Calu3 (cell line): Measurements from ENCODE around the gene RPA3. TPM values are rescaled to one million over a fixed set of nuclear protein-coding genes. Genes with fewer than 3 reads are reported as not detected.

ENCODE experiments used
- BruUV-seq: library from RNA; stranded (reverse); fragments of 400-500 nt; replicated peaks from 2 replicates; lab custom pipeline; 2021; lab: Mats Ljungman, UMichigan
- CTCF ChIA-PET: fragments of 300-600 bp; sonication (Branson Sonifier 250); formaldehyde crosslinking; loops from one replicate; lab custom pipeline; 2022; ENCODE audit warnings: antibody characterized with exemption; lab: Charles Lee
- DNase-seq: peaks from one replicate; pipeline ENCODE4 v3.0.0; 2022
- H3K27ac Mint-ChIP-seq: one replicate; pipeline ENCODE4 v1.8.0; 2022; ENCODE audit warnings: mixed read lengths; ENCODE audit not compliant: unreplicated experiment
- H3K27me3 Mint-ChIP-seq: one replicate; pipeline ENCODE4 v1.8.0; 2022; ENCODE audit warnings: mixed read lengths; ENCODE audit not compliant: unreplicated experiment
- H3K36me3 Mint-ChIP-seq: one replicate; pipeline ENCODE4 v1.8.0; 2022; ENCODE audit warnings: mild to moderate bottlenecking, moderate library complexity, mixed read lengths; ENCODE audit not compliant: insufficient read depth, unreplicated experiment
- H3K4me1 Mint-ChIP-seq: one replicate; pipeline ENCODE4 v1.8.0; 2022; ENCODE audit warnings: mild to moderate bottlenecking, low read depth, mixed read lengths; ENCODE audit not compliant: unreplicated experiment
- H3K4me3 Mint-ChIP-seq: one replicate; pipeline ENCODE4 v1.8.0; 2022; ENCODE audit warnings: mild to moderate bottlenecking, low read depth, moderate library complexity, mixed read lengths; ENCODE audit not compliant: unreplicated experiment
- H3K9me3 Mint-ChIP-seq: one replicate; pipeline ENCODE4 v1.8.0; 2022; ENCODE audit warnings: low read depth, mixed read lengths; ENCODE audit not compliant: unreplicated experiment
- intact Hi-C: fragments of 100-400 bp; cut with micrococcal nuclease; formaldehyde crosslinking; loops from one replicate; pipeline ENCODE4 v1.10.0; 2022; ENCODE audit not compliant: unreplicated experiment
- total RNA-seq: library from RNA; stranded (reverse); gene quantifications from 2 replicates; pipeline ENCODE4 v1.2.3, GENCODE V29; 2022
- TF ChIP-seq, protein P1 (sequence below): fragments of 200-600 bp; IDR thresholded peaks from one replicate; pipeline ENCODE4 v1.8.0; 2022; ENCODE audit warnings: antibody characterized with exemption; ENCODE audit not compliant: unreplicated experiment

Gene RPA3
- total RNA-seq, 1 experiment from 2014 or later, result 143 TPM

GRCh38 chr7:7719236-7719635 is 829 bp upstream of the RPA3 start:
- H3K36me3 Mint-ChIP-seq, result peaks cover 6% of the 10 kb centered on the region
- no peaks in the 10 kb centered on the region for H3K9me3 Mint-ChIP-seq
- CTCF ChIA-PET, result interaction anchor here (0.7 to 2.2 kb wide), 6 partner anchors 8 to 46 kb away, joined by 3 to 8 read pairs (median 4); no protein-coding TSS in a partner anchor

DNA sequence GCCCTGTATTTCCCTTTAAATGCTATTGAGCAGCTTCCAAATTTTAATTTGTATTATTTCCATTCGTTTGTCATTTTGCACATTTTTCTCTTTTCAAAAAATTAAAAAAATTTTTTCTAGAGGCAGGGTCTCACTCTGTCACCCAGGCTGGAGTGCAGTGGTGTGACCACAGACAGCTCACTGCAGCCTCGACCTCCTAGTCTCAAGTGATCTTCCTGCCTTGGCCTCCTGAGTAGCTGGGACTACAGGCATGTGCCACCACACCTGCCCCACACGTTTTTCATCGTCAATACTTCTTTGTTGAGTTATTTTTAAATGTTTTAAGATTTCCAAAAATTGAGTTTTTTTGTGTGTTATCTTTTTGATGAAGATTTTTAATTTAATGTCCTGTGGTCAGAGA is 4.7 kb downstream of the RPA3 start:
- Mint-ChIP-seq H3K27me3 (no peaks in the 10 kb centered on the region), H3K4me1 (peaks cover 11% of the 10 kb centered on the region), H3K27ac (no peak overlapping the region), H3K4me3 (no peak overlapping the region), H3K9me3 (no peaks in the 10 kb centered on the region), H3K36me3 (no peaks in the 10 kb centered on the region)
- intact Hi-C loops, result no loop called here
- no peak for DNase-seq
- CTCF ChIA-PET, result interaction anchor here (0.7 kb wide), 1 partner anchor 168 kb away, joined by 3 read pairs; no protein-coding TSS in a partner anchor
- BruUV-seq, result no TSS peak
- TF ChIP-seq, protein P1, sequence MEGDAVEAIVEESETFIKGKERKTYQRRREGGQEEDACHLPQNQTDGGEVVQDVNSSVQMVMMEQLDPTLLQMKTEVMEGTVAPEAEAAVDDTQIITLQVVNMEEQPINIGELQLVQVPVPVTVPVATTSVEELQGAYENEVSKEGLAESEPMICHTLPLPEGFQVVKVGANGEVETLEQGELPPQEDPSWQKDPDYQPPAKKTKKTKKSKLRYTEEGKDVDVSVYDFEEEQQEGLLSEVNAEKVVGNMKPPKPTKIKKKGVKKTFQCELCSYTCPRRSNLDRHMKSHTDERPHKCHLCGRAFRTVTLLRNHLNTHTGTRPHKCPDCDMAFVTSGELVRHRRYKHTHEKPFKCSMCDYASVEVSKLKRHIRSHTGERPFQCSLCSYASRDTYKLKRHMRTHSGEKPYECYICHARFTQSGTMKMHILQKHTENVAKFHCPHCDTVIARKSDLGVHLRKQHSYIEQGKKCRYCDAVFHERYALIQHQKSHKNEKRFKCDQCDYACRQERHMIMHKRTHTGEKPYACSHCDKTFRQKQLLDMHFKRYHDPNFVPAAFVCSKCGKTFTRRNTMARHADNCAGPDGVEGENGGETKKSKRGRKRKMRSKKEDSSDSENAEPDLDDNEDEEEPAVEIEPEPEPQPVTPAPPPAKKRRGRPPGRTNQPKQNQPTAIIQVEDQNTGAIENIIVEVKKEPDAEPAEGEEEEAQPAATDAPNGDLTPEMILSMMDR, result no peak

More at GRCh38 chr7:7719236-7719635, 829 bp upstream of the RPA3 start:
- DNase-seq, result peak; percentile 51
- peaks cover 20% of the 10 kb centered on the region for H3K4me1 Mint-ChIP-seq
- H3K27me3 Mint-ChIP-seq, result no peaks in the 10 kb centered on the region
- H3K27ac Mint-ChIP-seq, result peak overlapping the region; percentile 69
- BruUV-seq, result no TSS peak
- intact Hi-C loops, result no loop called here
- no peak overlapping the region for H3K4me3 Mint-ChIP-seq
- TF ChIP-seq, protein P1, result no peak

DNA sequence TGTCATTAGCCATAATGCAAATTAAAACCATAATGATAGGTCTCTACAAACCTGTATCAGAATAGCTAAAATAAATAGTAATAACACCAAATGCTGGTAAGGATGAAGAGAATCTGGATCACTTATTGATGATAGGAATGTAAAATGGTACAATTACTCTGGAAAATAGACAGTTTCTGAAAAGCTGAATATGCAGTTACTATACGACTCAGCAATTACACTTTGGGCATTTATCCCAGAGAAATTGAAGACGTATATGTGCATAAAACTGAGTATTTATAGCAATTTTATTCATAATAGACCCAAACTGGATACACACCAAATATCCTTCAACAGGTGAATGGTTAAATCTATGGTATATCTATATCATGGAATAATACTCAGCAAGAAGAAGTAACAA is 7.9 kb downstream of the RPA3 start:
- no peak for DNase-seq
- CTCF ChIA-PET, result interaction anchor here (0.6 kb wide), 1 partner anchor 14 kb away, joined by 3 read pairs; no protein-coding TSS in a partner anchor
- Mint-ChIP-seq H3K36me3 (no peaks in the 10 kb centered on the region), H3K27ac (no peak overlapping the region), H3K4me1 (peaks cover 12% of the 10 kb centered on the region), H3K27me3 (no peaks in the 10 kb centered on the region), H3K9me3 (no peaks in the 10 kb centered on the region), H3K4me3 (no peak overlapping the region)
- intact Hi-C loops, result no loop called here
- TF ChIP-seq, protein P1, result no peak
- no TSS peak for BruUV-seq

DNA sequence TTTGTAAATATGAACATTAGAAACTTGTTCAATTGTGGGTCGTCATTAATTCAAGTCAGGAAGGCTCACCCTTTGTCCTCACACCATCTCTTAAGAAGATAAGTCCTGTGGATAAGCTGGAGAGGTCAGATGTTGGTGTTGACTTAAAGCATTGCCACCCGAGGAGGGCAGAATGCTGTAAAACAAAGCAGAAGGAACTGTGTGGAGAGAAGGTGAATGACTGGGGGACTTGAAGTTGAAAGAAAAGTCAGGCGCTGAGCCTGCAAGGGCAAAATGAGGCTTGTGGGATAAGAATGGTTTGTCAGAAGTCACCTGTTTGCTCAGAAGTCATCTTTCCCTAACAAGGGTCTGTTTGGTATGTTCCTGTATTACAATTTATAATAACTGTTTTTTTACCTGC is 9.1 kb downstream of the RPA3 start:
- CTCF ChIA-PET, result no interaction called here
- no peaks in the 10 kb centered on the region for H3K9me3 Mint-ChIP-seq
- intact Hi-C loops, result no loop called here
- H3K36me3 Mint-ChIP-seq, result no peaks in the 10 kb centered on the region
- H3K27me3 Mint-ChIP-seq, result no peaks in the 10 kb centered on the region
- no TSS peak for BruUV-seq
- H3K4me1 Mint-ChIP-seq, result peaks cover 12% of the 10 kb centered on the region
- DNase-seq, result no peak
- no peak overlapping the region for H3K4me3 Mint-ChIP-seq
- H3K27ac Mint-ChIP-seq, result peak overlapping the region; percentile 22
- TF ChIP-seq, protein P1, result no peak
